GM18519 (cell line): ENCODE data around the gene HSBP1.

ENCODE experiments used
- ATAC-seq: cut with Tn5 transposase; IDR thresholded peaks from one replicate; pipeline ENCODE4 v1.9.1; 2021; ENCODE audit warnings: mild to moderate bottlenecking, moderate library complexity; ENCODE audit not compliant: unreplicated experiment, low FRiP score

HSBP1 gene

DNA sequence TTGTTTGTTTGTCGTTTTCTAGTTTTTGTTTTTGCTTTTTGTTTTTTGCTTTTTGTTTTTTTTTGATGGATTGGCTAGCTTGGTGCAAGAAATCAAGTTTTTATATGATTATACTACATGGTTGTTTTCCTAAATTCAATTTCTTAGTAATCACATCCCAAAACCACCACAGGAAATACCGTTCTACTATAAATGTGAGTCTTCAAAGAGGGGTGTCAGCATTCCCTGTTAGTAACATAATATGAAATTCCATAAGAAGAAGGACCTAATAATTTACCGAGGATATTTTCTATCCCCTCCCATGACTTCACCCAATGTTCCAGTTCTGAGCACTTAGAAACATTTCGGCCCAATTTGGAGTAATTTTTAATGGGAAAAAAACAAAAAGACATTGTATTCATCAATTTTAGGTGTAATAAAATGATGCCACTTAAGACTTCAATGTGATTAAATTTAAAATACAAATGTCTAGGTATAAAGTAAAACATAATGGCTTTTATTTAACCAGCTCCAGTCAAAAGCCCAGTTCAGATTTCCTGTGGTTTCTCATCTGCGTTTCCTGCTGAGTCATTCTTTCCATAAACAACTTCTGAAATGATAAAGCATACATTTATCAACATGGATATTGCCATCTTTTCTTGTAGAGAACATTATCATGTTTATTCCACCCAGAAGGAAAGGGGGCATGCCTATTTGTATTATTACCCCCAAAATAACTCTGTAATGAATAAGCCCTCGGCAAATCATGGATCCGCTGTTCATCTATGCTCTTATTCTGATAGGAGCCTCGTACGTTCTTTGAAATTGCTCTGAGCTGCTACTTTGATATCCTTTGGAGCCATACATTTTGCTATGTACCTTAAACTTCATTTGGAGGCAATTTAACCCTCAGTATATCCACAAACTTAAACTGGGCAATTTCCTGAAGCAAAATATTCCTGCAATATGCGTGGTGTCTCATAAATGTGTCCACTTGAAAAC is 28.1 kb downstream of the HSBP1 start:
- no peak for ATAC-seq

GRCh38 chr16:83837566-83837965 is 29.8 kb downstream of the HSBP1 start:
- no peak for ATAC-seq

GRCh38 chr16:83838151-83838550 is 30.4 kb downstream of the HSBP1 start:
- no peak for ATAC-seq

DNA sequence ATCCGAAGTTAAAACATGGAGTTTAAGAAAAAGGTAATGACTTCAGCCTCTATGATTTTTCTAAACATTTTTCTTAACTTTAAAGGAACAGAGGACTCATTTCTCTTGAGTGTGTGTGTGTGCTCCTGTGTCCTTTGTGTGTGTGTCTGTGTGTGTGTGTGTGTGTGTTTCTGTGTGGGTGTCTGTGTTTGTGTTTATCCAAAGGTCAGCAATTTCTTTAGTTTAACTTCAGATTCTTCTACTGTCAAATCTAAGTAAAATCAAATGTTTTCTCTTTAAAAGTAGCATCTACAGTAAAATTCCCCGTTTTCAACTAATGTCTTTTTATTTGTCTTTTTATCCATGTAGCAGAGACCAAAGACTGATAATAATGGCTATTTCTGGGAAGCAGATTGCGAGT is 31.8 kb downstream of the HSBP1 start:
- ATAC-seq, result no peak

DNA sequence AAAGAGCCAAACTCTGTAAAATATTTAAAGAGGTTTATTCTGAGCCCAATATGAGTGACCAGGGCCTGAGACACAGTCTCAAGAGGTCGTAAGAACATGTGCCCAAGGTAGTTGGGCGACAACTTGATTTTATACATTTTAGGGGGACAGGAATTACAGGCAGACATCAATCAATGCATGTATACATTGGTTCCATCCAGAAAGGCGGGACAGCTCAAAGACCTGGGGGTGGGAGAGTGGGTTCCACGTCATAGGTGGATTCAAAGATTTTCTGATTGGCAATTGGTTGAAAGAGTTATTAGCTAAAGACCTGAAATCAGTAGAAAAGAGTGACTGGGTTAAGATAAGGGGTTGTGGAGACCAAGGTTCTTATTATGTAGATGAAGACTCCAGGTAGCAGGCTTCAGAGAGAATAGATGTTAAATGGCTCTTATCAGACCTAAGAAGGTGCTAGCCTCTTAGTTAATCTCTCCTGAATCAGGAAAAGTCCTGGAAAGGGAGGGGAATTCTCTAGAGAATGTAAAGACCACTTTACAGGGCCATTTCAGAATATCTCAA is 32.4 kb downstream of the HSBP1 start:
- no peak for ATAC-seq

DNA sequence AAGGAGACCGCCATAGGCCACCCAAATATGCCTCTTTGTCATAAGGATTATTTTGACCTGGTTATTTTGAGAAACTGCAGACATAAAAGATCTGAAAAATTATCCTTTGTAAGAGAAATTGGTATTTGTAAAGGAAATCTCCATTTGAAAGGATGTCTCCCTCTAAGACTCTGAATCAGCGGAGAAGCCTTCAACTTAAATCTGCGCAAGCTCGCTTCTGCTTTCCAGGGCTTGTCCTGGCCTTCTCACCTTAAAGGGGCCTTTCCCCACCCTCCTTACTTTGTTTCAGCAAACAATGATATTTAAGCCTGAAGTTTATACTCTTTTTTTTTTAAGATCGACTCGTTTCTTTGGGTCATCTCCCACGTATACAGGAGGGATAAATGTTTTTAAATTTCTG is 34.5 kb downstream of the HSBP1 start:
- no peak for ATAC-seq

DNA sequence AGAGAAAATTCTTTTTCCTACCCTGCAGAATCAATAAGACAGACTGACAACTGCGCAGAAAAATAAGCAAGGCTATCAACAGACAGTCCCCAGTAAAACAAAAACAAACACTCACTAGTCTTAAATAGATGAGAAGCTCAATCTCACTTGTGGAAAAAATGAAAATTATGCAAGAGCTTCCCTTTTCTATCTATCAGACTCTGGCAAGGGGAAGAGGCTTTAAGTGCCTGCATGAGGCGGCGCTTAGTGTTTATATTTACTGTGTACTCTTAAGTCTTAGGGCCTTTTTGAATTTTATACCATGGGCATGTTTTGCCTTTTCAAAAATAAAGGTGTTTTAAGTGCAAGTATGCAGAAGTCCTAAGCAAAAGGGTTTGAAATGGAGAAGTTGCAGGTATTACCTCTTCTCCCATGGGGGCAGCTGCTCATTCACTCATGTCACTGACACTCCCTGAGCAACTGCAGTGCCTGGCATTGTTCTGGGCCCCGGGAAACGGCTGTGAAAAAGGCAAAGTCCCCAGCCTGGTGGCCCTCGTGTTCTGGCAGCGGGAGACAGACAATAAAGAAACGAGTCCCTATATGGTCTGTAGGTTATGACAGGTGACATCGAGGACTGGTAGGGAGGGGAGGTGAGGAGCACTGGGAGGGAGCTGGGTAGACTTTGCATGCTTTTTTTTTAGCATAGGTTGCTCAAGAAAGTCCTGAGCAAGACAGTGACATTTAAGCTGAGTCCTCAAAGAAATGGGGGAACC is 35.2 kb downstream of the HSBP1 start:
- no peak for ATAC-seq

DNA sequence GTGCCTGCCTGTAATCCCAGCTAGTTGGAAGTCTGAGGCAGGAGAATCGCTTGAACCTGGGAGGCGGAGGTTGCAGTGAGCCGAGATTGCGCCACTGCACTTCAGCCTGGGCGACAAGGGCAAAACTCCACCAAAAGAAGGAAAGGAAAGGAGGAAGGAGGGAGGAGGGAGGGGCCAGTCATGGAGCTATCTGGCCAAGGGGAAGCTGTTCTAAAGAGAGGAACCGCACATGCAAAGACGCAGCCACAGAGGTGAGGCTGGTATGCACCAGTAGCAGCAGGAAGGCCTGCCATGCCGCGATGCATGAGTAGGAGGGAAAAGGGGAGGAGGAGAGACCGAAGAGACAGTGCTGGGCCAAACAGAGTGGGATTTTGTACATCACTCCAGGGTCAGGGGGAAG is 35.9 kb downstream of the HSBP1 start:
- no peak for ATAC-seq

DNA sequence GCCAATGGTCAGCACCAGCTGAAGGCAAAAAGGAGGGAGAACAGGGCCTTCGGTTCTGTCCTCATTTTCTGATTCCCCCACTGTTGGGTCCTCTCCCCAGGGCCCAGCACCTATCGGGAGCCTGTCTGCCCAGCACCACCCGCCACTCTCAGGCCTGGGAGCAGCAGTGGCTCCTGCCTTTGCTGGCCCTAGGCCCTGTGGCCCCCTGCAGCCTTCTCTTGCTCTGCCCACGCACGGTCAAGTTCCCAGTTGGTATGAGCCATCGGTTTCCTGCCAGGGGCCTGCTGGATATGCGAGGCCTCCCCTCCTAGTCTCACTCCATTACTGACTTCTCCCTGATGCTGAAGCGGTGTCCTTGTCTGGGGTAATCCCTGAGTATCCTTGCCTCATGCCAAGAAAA is 37.5 kb downstream of the HSBP1 start:
- ATAC-seq, result no peak

GRCh38 chr16:83847371-83848225 is 39.8 kb downstream of the HSBP1 start:
- no peak for ATAC-seq

DNA sequence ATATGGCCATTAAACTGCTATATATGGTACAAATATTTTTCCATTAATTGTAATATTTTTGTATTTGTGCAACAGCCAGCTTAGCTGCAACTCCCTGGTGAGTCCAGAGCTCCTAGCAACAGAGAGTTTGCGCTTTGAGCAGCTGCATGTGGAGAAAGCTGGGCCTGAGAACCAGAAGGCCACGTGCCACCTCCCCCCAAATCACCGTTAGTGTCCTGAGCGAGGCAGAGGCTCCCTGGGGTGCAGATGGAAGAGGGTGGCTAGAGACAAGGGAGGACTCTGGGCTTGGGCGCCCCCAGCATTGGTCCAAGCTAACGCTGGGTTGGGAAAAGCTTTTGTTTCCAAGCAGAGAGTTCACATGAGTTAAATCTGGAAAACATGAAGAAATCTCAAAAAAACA is 41.6 kb downstream of the HSBP1 start:
- ATAC-seq, result no peak

- ATAC-seq, result no peak
These were observed 43.2 kb downstream of the HSBP1 start for GRCh38 chr16:83850947-83851346.

- no peak for ATAC-seq
These were observed 43.7 kb downstream of the HSBP1 start for GRCh38 chr16:83851473-83851872.

- ATAC-seq, result no peak
These were observed 45.0 kb downstream of the HSBP1 start for GRCh38 chr16:83852774-83853173.

DNA sequence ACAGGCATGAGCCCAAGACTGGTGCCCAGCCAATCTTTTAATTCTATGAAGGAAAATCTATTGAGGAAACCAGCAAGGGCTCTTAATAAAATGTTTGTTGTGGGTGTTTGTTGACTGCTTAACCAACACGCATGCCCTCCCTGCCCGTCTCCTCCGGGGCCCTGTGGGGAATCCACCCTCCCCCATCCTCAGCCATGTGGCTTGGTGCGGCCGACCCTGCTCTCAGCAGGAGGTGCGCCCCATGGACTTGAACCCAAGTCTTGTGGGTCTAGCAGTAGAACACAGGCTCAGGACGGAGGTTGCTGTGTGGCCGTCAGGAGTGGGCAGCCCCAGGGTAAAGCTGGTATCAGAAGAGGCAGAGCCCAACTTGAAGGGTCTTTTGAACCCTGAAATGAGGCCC is 46.1 kb downstream of the HSBP1 start:
- ATAC-seq, result no peak

DNA sequence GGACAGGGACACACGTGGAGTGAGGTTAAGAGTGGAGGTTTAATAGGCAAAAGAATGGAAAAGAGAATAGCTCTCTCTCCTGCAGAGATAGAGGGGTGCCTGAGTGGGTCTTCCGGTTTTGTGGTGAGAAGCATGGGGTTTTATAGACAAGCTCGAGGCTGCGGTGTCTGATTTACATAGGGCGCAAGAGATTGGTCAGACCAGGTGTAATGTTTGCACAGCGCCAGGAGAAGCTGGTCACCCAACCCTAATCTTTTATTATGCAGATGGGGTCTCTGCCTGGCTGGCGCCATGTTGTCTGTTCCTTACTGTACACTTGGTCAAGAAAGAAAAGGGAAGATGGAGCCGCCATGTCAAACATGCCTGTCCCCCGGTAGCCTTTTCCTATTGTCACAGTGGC is 46.6 kb downstream of the HSBP1 start:
- ATAC-seq, result no peak

GRCh38 chr16:83856792-83857191 is 49.0 kb downstream of the HSBP1 start:
- ATAC-seq, result no peak

GRCh38 chr16:83859265-83859664 is 51.5 kb downstream of the HSBP1 start:
- ATAC-seq, result no peak

- ATAC-seq, result no peak
These were observed 54.9 kb downstream of the HSBP1 start for GRCh38 chr16:83862661-83863060.

DNA sequence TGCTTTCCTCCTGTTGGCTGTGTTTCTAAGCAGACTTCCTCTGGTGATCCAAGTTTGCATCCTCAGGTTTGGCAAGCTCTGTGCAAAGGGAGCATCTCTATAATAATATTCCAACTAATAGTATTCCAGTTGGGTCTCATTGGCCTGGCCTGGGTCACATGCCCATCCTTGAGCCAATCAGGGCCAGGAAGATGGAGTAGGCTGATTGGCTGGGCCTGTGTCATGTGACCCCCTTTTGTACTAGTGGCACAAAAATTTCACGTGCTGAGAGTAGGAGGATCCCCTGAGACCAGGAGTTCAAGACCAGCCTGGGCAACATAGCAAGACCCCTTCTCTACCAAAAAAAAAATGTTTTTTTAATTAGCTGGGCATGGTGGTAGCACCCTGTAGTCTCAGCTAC is 55.9 kb downstream of the HSBP1 start:
- no peak for ATAC-seq
